Brain microvascular endothelial cell (primary cell): ENCODE measurements around the gene MAP7D2.
A peak's percentile ranks its signal among the peaks of the same experiment; 100 is the strongest.

ENCODE experiments used
- DNase-seq: peaks from one replicate; pipeline ENCODE4 v3.0.0-alpha.2; 2020
- H3K27ac ChIP-seq: fragments of 250-450 bp; sonication (Bioruptor Pico); 2 replicates; pipeline ENCODE4 v1.5.1; 2020; ENCODE audit warnings: mild to moderate bottlenecking, moderate library complexity
- H3K27me3 ChIP-seq: fragments of 250-450 bp; sonication (Bioruptor Pico); replicated peaks from 2 replicates; pipeline ENCODE4 v1.5.1; 2020; ENCODE audit warnings: mild to moderate bottlenecking
- H3K36me3 ChIP-seq: fragments of 250-450 bp; sonication (Bioruptor Pico); replicated peaks from 2 replicates; pipeline ENCODE4 v1.5.1; 2020; ENCODE audit warnings: mild to moderate bottlenecking
- H3K4me3 ChIP-seq: 2 replicates; pipeline ENCODE4 v1.5.1; 2011; ENCODE audit warnings: low read depth, mild to moderate bottlenecking, control low read depth, low read length, moderate library complexity
- CTCF ChIP-seq: IDR thresholded peaks from 2 replicates; pipeline ENCODE4 v1.5.1; 2011; ENCODE audit warnings: low read depth, mild to moderate bottlenecking, moderate library complexity, low read length, control low read depth, inconsistent platforms; ENCODE audit errors: missing control alignments
- in situ Hi-C: cut with HindIII; loops from 2 replicates; pipeline ENCODE4 v1.10.0; 2017; ENCODE audit warnings: low sequenced_read_pairs, low pct_ligation_motif_present

The MAP7D2 gene

DNA sequence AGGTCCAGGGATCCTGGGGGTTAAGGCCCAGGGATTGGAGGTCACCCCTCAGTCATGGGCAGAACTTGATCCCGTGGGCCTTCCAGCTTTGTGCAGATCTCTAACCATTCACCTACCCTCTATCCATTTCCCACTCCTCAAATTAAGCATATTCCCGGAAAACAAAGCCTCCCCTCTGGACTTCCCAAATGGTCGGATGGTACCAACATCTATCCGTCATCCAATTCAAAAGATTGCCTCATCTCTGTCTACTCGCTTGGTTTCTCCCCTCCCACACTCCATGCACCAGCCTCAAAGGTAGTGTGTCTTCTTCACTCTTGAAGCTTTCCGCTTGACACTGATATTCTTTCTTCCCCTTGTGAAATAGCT is 125.4 kb downstream of the MAP7D2 start:
- Histone ChIP-seq H3K27ac (no peak overlapping the region), H3K4me3 (peak overlapping the region; percentile 35), H3K36me3 (no peaks in the 10 kb centered on the region), H3K27me3 (no peaks in the 10 kb centered on the region)
- in situ Hi-C loops = no loop called here
- TF ChIP-seq CTCF = no peak
- no peak for DNase-seq

- H3K36me3 ChIP-seq = no peaks in the 10 kb centered on the region
- TF ChIP-seq CTCF = peak; percentile 58
- in situ Hi-C loops = no loop called here
- no peaks in the 10 kb centered on the region for H3K27me3 ChIP-seq
- H3K4me3 ChIP-seq = peak within 1 kb of the TSS; percentile 67
- H3K27ac ChIP-seq = no peak within 1 kb of the TSS
- DNase-seq = peak; percentile 63
Measured at GRCh38 chrX:19990556-19991349, 126.0 kb downstream of the MAP7D2 start, which contains the start of gene BCLAF3. Gene BCLAF3, minus strand, starts transcription at chrX:19991061. Its CDS starts 20,797 bp downstream, at chrX:19970264.

GRCh38 chrX:19990151-19990555 is 126.6 kb downstream of the MAP7D2 start:
- in situ Hi-C loops = no loop called here
- TF ChIP-seq CTCF = no peak
- Histone ChIP-seq H3K36me3 (no peaks in the 10 kb centered on the region), H3K27me3 (no peaks in the 10 kb centered on the region), H3K27ac (no peak overlapping the region), H3K4me3 (peak overlapping the region; percentile 67)
- DNase-seq = no peak

- Histone ChIP-seq H3K27me3 (no peaks in the 10 kb centered on the region), H3K27ac (no peak overlapping the region), H3K4me3 (no peak overlapping the region), H3K36me3 (no peaks in the 10 kb centered on the region)
- no peak for DNase-seq
- in situ Hi-C loops = no loop called here
- TF ChIP-seq CTCF = no peak
Measured at GRCh38 chrX:19987856-19988255, 128.9 kb downstream of the MAP7D2 start.

GRCh38 chrX:19986531-19986930 is 130.2 kb downstream of the MAP7D2 start:
- no peak for TF ChIP-seq CTCF
- Histone ChIP-seq H3K36me3 (no peaks in the 10 kb centered on the region), H3K4me3 (no peak overlapping the region), H3K27ac (no peak overlapping the region), H3K27me3 (no peaks in the 10 kb centered on the region)
- DNase-seq = no peak
- in situ Hi-C loops = no loop called here

GRCh38 chrX:19981947-19982346 is 134.8 kb downstream of the MAP7D2 start:
- in situ Hi-C loops = no loop called here
- no peak for DNase-seq
- TF ChIP-seq CTCF = no peak
- no peak overlapping the region for H3K27ac ChIP-seq
- H3K27me3 ChIP-seq = no peaks in the 10 kb centered on the region
- H3K4me3 ChIP-seq = no peak overlapping the region
- H3K36me3 ChIP-seq = no peaks in the 10 kb centered on the region
